SHP77 (cell line): Measurements from ENCODE around the gene POFUT2.

Experiments used
- DNase-seq, 2 experiments: peaks; one replicate each; lab custom pipeline; 2025; lab: John Stamatoyannopoulos, UW

Gene POFUT2

DNA sequence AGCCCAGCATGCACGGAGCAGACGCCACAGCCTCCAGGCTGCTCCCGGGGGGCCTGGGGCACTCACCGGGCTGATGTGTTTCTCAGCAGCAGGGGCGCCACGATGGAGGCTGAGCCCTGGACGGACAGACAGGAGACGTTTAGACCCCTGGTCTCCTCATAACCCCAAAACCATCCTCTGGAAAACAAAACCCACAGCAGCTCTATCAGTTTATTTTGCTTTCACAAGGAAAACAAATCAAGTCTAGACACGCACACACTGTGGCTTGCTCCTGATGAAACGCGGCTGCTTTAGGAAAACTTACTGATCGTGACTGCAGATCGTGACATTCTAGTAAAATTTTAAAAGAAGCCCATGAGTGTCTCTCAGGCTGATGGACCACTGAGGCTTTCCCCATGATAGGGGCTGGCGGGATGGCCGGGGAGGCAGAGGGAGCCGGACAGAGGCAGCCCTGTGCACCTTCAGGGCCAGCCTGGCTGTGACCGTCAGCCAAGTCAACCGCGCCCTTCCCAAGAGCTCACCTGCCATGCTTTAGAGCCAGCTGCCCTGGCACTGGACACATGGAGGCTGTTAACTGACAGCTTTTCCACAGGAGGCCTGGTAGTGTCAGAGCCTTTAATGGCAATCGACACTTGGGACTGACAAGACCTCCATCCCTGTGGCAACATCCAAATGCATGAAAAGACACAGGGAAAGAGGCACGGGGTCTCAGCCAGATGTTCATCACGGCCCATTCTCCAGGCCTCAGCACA is 5.2 kb downstream of the POFUT2 start:
- no peak for DNase-seq

DNA sequence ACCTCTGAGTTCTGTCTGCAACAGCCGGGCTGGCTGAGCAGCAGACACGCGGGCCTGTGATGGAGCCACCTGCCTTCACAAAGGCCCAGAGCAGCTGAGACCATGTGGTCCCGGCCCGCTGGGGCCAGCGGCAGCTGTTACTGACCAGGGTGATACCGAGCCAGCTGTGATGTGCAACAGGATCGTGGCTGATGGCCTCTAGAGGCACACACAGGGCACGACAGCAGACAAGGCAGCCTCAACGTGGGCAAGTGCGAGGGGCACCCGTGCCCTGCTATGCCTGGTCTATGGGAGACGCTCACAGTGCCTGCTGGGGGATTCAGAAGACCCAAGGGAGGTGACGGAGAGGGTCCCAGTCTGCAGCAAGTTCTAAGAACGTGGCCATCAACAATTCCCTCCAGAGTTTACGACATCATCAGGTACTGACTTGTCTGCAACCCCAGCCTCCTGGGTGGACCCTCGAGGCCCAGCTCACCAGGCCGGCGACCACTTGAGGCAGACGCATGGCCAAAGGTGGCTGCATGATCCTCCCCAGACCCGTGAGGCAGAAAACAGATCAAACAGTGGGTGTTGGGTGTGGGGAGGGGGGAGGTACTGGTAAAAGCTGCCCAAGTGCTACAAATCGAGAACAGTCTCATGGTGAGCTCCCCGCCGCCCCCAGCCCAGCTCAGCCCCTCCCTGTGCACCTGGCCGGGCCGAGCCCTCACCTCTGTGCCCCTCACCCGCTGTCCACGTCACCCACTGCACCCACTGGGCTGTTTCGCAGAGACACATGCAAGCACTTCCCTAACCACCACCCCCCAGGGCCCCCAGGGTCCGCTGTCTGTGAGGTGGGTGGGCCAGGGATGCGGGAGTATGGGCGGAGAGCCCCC is 6.0 kb downstream of the POFUT2 start:
- DNase-seq = no peak

DNA sequence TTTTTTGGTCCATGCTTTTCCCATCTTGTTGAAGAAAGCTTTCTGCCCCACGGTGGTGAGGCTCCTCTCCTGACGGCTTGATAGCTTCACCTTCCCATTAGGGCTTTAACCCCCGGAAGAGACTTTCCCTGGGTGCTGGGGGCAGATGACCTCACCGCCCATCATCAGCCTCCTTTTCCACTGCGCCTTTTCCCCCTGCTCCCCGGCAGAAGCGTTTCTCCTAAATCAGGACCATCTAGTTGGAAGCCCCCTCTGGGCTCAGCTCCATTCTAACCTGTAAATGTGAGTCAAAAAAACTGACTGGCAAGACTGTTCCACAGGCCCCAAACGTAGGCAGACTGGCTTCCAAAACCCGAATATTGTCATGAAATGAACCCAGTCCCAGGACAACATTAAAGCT is 6.7 kb downstream of the POFUT2 start:
- no peak for DNase-seq

DNA sequence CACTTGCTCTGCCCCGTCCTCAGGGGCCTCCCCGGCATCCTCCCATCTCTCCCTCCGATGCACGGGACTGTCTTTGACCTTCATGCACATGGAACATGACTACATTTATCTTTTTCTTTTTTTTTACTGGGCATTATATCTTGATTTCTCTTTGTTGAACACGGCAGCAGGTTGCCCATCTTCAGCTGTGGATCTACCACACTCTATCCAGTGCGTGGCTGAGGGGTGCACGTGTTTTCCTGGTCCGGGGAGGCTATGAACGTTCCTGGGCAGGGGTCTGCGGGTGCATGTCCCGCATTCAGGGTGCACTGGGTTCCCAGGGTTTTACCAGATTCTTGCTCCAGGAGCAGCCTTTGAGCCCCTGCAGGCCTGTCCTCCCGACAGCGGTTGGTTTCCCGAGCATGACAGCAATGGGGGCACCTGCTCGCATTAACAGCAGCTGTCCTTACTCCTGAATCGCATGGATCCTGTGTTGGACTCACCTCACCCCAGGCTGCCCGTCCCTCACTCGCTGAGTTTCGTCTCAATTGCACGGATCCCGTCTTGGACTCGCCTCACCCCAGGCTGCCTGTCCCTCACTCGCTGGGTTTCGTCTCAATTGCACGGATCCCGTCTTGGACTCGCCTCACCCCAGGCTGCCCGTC is 7.4 kb downstream of the POFUT2 start:
- no peak for DNase-seq

DNA sequence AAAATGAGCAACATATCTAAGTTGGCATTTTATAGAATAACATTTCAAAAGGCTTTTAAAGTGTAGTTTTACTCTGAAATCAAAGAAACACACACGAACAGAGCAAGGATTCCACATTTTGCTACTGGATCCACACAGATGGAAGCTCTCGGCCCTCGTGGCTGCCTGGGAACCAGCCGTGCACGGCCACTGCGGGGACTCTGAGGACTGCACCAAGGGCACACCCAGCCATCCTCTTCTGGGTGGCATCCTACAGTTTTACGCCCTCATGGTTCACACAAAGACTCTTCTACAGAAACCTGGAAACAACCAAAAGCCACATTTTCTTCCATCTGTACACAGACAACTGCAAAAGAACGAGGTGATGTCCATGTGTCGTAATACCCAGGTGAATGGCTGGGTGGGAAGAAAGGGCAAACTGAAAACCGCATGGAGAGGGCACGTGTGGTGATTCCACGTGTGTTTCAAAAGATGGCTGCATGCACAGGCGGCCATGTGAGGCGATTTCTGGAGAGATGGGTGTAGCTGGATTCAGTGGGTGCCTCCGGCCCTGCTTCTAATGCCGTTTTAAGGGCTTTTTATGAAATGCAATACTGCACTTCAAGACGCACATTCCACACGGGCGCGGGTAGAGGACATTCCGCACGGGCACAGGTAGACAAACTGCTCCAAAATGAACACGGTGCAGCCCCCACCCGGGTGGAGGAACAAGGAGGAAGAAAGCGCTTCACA is 8.1 kb downstream of the POFUT2 start:
- no peak for DNase-seq

DNA sequence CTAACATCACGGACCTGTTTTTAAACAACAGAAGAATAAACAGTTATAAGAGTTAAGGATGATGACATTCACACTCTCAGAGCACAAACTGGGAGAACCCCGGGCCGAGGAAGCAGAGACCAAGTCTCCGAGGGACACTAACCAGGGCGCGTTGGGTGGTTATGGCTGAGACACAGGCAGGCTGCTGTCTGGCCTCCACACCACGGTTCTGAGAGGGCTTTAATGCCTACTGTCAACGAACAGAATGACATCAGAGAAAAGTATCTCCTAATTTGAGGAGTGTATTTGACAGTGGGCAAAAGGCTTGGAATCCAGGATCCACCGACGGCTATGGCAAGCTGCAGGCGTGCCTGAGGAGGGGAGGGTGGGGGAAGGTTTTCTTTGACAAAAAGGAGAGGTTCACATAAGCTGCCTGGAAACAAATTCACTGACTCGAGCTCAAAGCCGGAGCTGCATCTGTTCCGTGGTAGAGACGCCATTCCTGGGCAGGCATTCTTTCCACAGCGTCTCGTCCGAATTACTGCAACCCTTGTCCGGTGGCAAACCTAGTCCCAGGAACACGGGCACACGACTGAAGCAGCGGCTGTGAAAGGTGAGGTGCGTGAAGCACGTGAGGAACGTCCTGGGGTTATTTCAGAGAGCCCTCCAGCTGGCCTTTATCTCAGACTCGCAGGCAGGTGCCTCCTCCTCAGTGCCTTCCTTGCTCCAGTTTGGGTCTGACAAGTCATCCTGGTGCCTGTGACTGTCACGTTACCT is 9.4 kb downstream of the POFUT2 start:
- no peak for DNase-seq

DNA sequence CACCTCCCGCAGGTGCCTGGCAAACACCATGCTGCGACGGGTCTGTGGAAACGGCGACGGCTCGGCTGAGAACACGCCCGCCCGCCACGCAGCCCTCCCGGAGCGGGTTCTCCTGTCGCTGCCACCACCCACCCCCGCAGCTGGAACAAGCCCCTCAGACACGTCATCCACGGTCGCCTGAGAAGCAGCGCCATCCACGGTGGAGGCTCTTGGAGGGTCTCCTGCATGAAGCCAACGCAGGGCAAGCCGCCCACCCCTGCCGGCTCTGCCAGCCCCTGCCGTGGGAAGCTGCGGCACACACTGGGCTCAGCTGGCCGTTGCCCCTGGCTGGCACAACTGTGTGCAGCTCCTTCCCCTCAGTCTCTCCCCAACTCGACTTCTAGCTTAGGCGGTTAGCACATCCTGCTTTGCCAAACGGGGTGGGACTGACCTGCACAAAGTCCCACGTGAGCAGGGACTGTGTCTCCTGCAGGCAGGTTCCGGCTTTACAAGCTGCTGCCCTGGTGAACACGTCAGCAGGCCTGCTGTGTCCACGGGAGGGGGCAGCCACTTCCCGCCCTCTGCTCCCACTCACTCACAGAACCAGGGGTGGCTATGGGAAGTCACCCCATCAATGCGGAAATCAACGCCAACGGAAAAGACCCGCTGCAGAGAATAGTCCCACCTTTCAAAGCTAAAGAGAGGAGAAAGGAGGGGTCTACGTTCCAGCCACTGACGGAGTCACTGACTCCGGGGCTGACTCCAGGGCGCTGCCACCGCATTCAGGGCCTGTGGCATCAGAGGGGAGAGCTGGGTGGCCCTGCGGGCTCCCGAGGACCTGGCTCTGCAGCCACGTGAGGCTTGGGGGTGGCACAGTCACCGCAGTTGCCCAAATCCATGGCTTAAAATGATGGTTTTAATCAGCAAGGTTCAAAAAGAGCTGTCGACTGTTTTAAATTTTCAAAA is 10.3 kb downstream of the POFUT2 start:
- no peak for DNase-seq

DNA sequence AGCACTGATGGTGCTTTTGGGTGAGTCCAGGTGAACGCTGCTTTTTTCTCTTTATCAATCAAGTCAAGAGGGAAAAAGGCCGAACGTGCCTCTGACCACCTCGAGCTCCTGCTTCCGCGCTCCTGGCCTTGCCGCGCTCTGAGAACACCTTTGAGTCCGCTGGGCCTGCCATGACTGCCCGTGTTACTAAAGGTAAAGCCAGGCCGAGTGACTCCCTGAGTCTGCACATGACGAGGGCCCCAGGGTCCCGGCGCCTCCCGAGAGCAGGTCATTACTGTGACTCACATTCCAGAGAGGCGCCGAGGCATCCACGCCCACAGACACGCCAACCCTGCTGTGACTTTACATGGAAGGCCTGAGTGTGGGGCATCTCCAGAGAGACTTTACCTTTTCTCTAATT is 11.1 kb downstream of the POFUT2 start:
- no peak for DNase-seq

DNA sequence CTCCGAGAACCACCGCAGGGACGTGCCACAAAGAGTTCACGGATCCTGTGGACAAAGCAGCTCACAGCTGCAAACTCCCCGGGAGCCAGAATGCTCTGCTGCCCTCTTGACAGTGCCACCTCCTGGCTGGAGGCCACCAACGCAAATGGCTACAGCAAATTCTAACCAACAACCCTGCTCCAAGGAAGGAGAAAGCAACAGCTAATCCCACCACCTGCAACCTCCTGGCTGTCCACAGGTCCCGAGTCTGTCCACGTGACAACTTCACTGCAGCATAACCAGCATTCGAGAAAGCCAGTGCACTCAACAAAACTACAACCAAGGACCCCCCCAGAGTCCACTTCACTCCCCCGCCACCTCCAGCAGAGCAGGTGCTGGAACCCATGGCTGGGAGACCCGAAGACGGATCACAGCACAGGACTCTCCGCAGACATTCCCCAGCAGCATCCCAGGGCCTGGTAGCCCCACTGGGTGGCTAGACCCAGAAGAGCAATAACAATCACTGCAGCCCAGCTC is 17.3 kb downstream of the POFUT2 start:
- DNase-seq = peak; percentile 25 to 32

DNA sequence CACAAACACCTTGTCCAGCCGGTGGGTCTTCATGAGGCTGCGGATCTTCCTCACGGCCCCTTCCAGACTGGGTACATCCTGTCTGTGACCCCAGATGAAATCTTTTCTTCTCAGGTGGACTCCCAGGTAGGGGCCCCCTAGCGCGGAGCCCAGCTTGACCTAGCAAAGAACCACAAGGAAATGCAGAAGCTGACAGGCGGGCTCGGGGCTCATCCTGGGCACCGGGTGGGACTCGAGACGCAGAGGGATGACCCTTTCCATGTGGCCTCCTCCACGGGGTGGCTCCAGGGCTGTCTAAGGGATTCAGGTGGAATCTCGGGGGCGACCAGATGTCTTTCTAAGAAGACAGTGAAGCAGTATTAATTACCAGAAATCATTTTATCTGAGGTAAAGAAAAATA is 17.8 kb downstream of the POFUT2 start:
- DNase-seq = no peak

DNA sequence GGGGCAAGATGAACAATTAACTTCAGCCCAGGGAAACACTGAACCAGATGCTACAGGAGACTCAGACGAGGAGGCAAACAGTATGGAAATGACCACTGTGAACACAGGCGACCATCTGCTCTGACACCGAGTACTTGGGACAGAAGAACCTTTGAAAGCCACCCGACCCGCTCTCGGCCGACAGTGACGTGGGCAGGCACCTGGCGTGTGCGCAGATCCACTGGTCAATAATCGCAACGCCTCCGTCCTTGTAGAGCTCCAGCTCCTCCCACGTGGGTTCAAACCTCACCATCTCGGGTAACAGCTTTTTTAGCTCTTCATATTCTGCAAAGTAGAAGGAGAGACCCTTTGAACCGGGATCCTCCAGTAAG is 20.3 kb downstream of the POFUT2 start:
- DNase-seq = no peak

DNA sequence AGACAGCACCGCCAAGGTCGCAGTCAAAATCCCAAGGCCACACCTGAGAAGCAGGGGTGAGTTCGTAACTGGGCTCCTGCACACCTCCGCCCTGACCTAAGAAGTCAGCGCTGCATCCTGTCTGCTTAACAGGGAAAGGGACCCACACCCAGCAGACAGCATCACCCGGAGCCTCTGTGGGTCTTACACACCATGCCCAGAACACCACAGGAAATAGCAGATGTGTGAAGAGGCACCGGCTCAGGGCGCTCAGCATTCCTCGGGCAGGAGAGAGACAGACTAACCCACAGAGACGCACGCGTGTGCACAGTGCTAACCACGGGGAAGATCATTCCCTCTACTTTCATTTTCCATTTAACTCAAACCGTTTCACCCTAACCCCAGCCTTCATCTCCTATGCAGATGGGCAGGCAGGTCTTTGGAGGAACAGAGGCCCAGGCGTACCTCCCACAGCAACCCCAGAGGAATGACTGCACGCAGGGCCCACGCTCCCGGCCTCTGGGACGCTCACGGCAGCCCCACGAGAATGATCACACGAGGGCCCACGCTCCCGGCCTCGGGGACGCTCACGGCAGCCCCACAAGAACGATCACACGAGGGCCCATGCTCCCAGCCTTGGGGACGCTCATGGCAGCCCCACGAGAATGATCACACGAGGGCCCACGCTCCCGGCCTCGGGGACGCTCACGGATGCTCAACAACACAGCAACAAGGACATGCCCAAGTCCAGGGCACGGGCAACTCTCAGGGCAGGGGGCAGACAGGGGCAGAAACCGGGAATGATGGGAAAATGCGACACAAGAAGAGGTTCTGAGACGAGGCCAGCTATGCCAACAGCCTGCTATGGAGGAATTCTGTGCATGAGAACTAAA is 20.9 kb downstream of the POFUT2 start:
- DNase-seq = no peak

DNA sequence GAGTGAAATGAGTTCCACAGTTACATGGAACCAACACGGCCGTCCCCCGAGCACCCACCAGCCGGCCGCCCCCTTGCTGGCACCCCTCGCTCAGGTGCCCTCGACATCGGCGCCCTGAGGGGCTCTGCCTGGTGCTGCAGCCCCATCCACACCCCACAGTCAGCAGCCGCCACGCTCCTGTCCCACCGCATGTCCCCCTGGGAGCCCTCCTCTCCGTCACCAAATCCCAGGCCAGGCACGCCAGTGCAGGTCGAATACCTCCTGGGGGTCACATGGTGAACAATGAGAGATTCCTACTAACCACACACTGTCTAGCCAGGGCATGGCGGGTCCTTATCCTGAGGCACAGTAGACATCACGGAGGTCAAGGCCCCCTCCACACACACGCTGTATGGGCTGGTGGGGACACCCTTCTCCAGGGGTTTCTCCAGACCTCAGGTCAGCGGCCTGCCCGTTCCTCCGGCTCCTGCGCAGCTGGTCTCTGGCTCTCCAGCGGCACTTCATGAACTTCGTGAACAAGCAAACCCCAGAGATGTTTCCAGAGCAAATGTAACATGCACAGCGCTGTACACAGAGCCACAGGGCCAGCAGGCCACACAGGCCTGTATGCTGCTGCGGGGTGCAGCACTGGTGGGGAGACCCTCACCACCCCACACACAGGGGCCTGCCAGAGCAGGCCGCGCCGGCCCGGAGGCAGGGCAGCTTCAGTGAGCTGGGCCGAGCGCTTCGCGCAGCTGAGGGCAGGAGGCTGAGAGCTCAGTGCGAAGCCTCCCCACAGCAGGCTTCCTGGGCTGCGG is 21.8 kb downstream of the POFUT2 start:
- DNase-seq = no peak

DNA sequence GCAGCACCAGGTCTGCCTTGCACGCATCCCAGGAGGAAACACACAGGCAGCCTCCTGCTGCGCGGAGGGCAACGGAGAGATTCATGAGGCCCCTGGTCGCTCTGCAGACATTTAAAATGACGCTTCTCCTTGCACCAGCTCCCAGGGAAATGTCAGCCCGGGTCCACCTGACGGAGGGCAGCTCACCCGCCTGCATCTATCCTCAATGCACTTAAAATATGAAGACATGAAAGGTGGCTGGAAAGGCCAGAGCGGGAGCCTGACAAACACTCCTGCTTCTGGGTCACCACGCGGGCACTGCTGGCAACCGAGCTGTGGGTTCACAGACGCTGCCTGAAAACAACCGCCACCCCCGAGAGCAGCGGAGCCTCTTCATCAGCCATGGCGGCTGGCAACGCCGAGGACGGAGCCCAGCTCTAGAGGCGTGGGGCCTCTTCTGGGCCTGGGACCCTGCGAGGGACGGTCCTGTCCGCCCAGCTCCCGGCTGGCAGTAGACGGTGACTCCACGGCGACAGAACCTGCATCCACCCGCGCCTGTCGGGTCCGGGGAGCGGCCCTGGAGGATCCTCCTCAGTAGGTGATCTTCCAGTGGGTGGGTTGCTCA is 22.7 kb downstream of the POFUT2 start:
- no peak for DNase-seq

DNA sequence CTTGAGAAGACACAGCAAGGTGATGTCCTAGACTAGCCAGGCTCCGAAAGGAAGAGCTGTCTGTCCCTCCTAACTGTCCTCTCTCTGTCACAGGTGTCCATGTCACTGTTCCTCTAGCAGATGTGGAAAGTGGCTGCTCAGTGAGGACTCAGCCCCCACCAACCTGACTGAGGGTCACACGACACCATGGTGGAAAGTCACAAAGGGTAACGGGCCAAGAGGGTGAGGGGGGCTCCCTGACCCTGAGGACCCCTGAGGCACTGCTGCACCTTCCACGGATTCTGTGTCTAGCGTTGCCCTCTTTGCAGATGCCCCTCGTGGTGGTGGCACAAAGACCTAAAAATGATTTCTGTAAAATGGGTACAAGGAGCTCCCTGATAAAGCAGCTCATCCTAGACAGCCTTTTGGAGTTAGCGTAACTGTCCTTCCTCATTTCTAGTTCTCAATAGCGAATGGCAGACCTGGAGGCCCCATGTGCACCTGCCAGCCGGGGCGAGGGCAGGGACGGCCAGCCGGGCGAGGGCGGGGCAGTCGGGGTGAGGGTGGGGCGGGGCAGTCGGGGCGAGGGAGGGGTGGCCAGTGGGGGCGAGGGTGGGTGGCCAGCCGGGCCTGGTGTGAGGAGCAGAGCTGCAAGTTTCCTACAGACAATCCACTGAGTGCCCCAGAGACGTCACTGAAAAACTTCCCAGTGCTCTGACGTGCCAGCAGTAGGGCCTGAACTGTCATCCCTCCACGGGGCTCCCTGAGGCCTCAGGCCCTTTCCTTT is 23.4 kb downstream of the POFUT2 start:
- no peak for DNase-seq

DNA sequence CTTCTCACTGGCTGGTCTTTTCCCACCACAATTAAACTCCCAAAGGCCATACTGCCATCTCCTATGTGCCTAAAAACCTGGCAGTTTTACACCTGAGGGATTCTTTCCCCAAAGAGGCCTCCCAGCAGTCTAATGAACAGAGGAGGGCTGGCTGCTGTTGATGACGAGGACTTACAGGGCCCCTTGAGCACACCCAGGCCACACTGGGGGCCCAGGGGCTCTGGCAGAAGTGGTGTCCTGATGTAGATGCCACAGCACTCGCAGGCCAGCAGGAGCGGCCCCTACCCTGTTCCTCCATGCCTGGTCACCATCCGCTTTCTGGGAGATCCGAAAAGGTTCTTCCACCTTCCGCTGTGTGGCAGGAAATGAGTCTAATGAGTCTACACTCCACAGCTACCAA is 24.2 kb downstream of the POFUT2 start:
- DNase-seq = no peak

DNA sequence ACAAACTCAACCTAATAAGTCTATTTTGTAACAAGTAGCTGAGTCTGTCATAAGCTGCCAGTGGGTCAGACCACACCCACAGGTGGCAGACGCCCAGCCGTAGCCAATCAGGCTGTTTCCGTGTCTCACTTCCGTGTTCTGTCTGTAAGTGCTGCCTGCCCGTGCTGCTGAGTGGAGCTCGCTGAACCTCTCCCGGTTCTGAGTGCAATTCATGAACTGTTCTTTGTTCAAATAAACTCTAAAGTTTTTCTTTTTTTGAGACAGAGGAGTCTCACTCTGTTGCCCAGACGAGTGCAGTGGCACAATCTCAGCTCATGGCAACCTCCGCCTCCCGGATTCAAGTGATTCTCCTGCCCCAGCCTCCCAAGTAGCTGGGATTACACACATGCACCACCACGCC is 25.1 kb downstream of the POFUT2 start:
- no peak for DNase-seq
